Measurements from ENCODE around the gene TARS3.

GRCh38 chr15:101676921-101677329, 47.3 kb downstream of the TARS3 start:
- no peak for TF ChIP-seq POLR2A (IDR thresholded peaks at IDR 0.05)
- TF ChIP-seq CTCF (IDR thresholded peaks at IDR 0.05), result no peak
